Chondrocyte (in vitro differentiated cells): ENCODE data around the gene C1QTNF8. TPM values are rescaled to one million over a fixed set of nuclear protein-coding genes. Genes with fewer than 3 reads are reported as not detected.

Experiments
- DNase-seq: peaks from one replicate; pipeline ENCODE4 v3.0.0; 2021; ENCODE audit warnings: mixed read lengths, low spot score
- H3K27ac Mint-ChIP-seq: one replicate; pipeline ENCODE4 v1.8.0; 2021; ENCODE audit warnings: mild to moderate bottlenecking, moderate library complexity, mixed read lengths; ENCODE audit not compliant: unreplicated experiment
- H3K27me3 Mint-ChIP-seq: 2 replicates; pipeline ENCODE4 v1.8.0; 2021; ENCODE audit warnings: low read depth, mixed read lengths
- H3K36me3 Mint-ChIP-seq: 2 replicates; pipeline ENCODE4 v1.8.0; 2021; ENCODE audit warnings: low read depth, mixed read lengths
- H3K4me1 Mint-ChIP-seq: 2 replicates; pipeline ENCODE4 v1.8.0; 2021; ENCODE audit warnings: low read depth, mild to moderate bottlenecking, mixed read lengths
- H3K4me3 Mint-ChIP-seq: one replicate; pipeline ENCODE4 v1.8.0; 2021; ENCODE audit warnings: mild to moderate bottlenecking, moderate library complexity, mixed read lengths; ENCODE audit not compliant: unreplicated experiment
- H3K9me3 Mint-ChIP-seq: 2 replicates; pipeline ENCODE4 v1.8.0; 2021; ENCODE audit warnings: low read depth, mixed read lengths
- CTCF ChIP-seq: fragments of 200-600 bp; sonication (generic); IDR thresholded peaks from 2 replicates; pipeline ENCODE4 v1.5.0; 2021; ENCODE audit warnings: antibody characterized with exemption, mild to moderate bottlenecking, moderate library complexity
- long read RNA-seq: library from polyadenylated mRNA; stranded (forward); transcript quantifications from one replicate; pipeline ENCODE4 v2.0.0, GENCODE V29; 2021
- total RNA-seq: library from RNA; stranded (reverse); gene quantifications from 3 replicates; pipeline ENCODE4 v1.2.1, GENCODE V29; 2021

The C1QTNF8 gene
- total RNA-seq = not detected in 3 replicates
- long read RNA-seq = 0 reads

- H3K36me3 Mint-ChIP-seq = no peaks in the 10 kb centered on the region
- no peaks in the 10 kb centered on the region for H3K27me3 Mint-ChIP-seq
- no peak for TF ChIP-seq CTCF
- no peak within 1 kb of the TSS for H3K4me3 Mint-ChIP-seq
- no peaks in the 10 kb centered on the region for H3K9me3 Mint-ChIP-seq
- H3K4me1 Mint-ChIP-seq = peaks cover 3% of the 10 kb centered on the region
- H3K27ac Mint-ChIP-seq = no peak within 1 kb of the TSS
- no peak for DNase-seq
Observed at GRCh38 chr16:1096169-1097082, at the start of gene C1QTNF8. TSS of gene C1QTNF8 (minus strand) at chr16:1096244. CDS start at chr16:1094922, 1,322 bp downstream.

GRCh38 chr16:1145383-1146100 lies 49.5 kb upstream of the C1QTNF8 start:
- Mint-ChIP-seq H3K27ac (no peak overlapping the region), H3K9me3 (peaks cover 4% of the 10 kb centered on the region), H3K4me3 (no peak overlapping the region), H3K36me3 (no peaks in the 10 kb centered on the region), H3K27me3 (peaks cover 10% of the 10 kb centered on the region), H3K4me1 (no peaks in the 10 kb centered on the region)
- no peak for DNase-seq
- TF ChIP-seq CTCF = no peak

GRCh38 chr16:1144476-1145382 lies 48.7 kb upstream of the C1QTNF8 start:
- Mint-ChIP-seq H3K9me3 (peaks cover 4% of the 10 kb centered on the region), H3K27ac (no peak overlapping the region), H3K4me1 (no peaks in the 10 kb centered on the region), H3K36me3 (peaks cover 2% of the 10 kb centered on the region), H3K27me3 (peaks cover 10% of the 10 kb centered on the region), H3K4me3 (no peak overlapping the region)
- no peak for DNase-seq
- no peak for TF ChIP-seq CTCF

GRCh38 chr16:1143761-1144450 lies 47.9 kb upstream of the C1QTNF8 start:
- Mint-ChIP-seq H3K4me1 (no peaks in the 10 kb centered on the region), H3K27me3 (peaks cover 11% of the 10 kb centered on the region), H3K4me3 (no peak overlapping the region), H3K36me3 (peaks cover 2% of the 10 kb centered on the region), H3K27ac (no peak overlapping the region), H3K9me3 (peaks cover 4% of the 10 kb centered on the region)
- DNase-seq = no peak
- no peak for TF ChIP-seq CTCF
